Measurements from ENCODE around the gene BLOC1S4.

Gene BLOC1S4

GRCh38 chr4:6732441-6733357, 16.7 kb downstream of the BLOC1S4 start:
- no peak for TF ChIP-seq CTCF (IDR thresholded peaks at IDR 0.05; ENCODE audit: low read depth, low read length, missing control alignments)
- DNase-seq (ENCODE audit: low read depth) = no peak
- H3K4me3 ChIP-seq (ENCODE audit: low read depth, low read length) = no peak overlapping the region

- no peak for TF ChIP-seq CTCF (IDR thresholded peaks at IDR 0.05; ENCODE audit: low read depth, low read length, missing control alignments)
Observed at GRCh38 chr4:6733358-6734164, 17.6 kb downstream of the BLOC1S4 start.

GRCh38 chr4:6734165-6734786, 18.3 kb downstream of the BLOC1S4 start:
- no peak overlapping the region for H3K4me3 ChIP-seq (ENCODE audit: low read depth, low read length)
- no peak for TF ChIP-seq CTCF (IDR thresholded peaks at IDR 0.05; ENCODE audit: low read depth, low read length, missing control alignments)
- DNase-seq (ENCODE audit: low read depth) = no peak

More at GRCh38 chr4:6733358-6734164, 17.6 kb downstream of the BLOC1S4 start:
- no peak for DNase-seq (ENCODE audit: low read depth)
- H3K4me3 ChIP-seq (ENCODE audit: low read depth, low read length) = no peak overlapping the region

DNA sequence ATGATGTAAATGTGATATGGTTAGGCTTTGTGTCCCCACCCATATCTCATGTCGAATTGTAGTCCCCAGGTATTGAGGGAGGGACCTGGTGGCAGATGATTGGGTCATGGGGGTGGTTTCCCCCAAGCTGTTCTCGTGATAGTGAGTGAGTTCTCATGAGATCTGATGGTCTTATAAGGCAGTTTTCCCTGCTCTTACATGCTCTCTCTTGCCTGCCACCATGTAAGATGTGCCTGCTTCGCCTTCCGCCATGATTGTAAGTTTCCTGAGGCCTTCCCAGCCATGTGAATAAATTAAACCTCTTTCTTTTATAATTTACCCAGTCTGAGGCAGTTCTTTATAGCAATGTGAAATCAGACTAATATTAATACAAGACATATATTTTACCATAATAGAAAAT, 23.9 kb downstream of the BLOC1S4 start:
- no peak for DNase-seq (ENCODE audit: low read depth)
- H3K4me3 ChIP-seq (ENCODE audit: low read depth, low read length) = no peak overlapping the region
- no peak for TF ChIP-seq CTCF (IDR thresholded peaks at IDR 0.05; ENCODE audit: low read depth, low read length, missing control alignments)

- no peak for TF ChIP-seq CTCF (IDR thresholded peaks at IDR 0.05; ENCODE audit: low read depth, low read length, missing control alignments)
- no peak overlapping the region for H3K4me3 ChIP-seq (ENCODE audit: low read depth, low read length)
- DNase-seq (ENCODE audit: low read depth) = no peak
Observed at GRCh38 chr4:6740347-6740746, 24.4 kb downstream of the BLOC1S4 start.

DNA sequence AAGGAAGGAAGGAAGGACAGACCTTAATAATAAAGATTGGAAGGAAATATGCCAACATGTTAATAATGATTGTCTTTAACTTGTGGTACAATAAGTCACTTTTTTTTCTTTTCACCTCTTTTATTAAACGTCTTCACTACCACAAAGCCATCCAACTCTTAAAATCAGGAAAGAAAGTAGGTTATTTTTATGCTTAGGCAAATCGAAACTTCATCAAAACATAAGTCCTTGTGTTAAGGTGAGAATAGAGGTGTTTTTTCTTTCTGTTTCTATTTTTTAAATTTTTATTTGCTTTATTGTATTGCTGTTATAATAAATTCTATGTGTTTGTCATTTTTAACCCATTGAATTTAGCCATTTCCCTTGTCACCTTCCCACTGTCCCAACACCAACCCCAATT, 26.5 kb downstream of the BLOC1S4 start:
- H3K4me3 ChIP-seq (ENCODE audit: low read depth, low read length) = no peak overlapping the region
- no peak for TF ChIP-seq CTCF (IDR thresholded peaks at IDR 0.05; ENCODE audit: low read depth, low read length, missing control alignments)
- DNase-seq (ENCODE audit: low read depth) = no peak
